HG03342 (cell line): ENCODE data around the gene IPO11.
"Not testable (repeated sequence)": the region's sequence is repeated elsewhere in the genome, so short reads cannot be mapped to it uniquely, and the experiment has no call there.

Source experiments
- ATAC-seq: cut with Tn5 transposase; IDR thresholded peaks from one replicate; pipeline ENCODE4 v1.9.1; 2021; ENCODE audit warnings: mild to moderate bottlenecking, moderate library complexity; ENCODE audit not compliant: unreplicated experiment

Gene IPO11

GRCh38 chr5:62509806-62510205, 97.2 kb downstream of the IPO11 start:
- no peak for ATAC-seq

- ATAC-seq = not testable (repeated sequence)
Observed at GRCh38 chr5:62513085-62513484, 100.5 kb downstream of the IPO11 start.

- no peak for ATAC-seq
Observed at GRCh38 chr5:62514510-62515119, 102.1 kb downstream of the IPO11 start.

- not testable (repeated sequence) for ATAC-seq
Observed at GRCh38 chr5:62520812-62521211, 108.2 kb downstream of the IPO11 start.

- ATAC-seq = peak; percentile 54
Observed at GRCh38 chr5:62521319-62521718, 108.8 kb downstream of the IPO11 start.

GRCh38 chr5:62522811-62523210, 110.2 kb downstream of the IPO11 start:
- ATAC-seq = no peak

GRCh38 chr5:62533597-62533996, 121.0 kb downstream of the IPO11 start:
- ATAC-seq = no peak

GRCh38 chr5:62534461-62535236, 122.1 kb downstream of the IPO11 start:
- ATAC-seq = no peak

- ATAC-seq = no peak
Observed at GRCh38 chr5:62536232-62536631, 123.7 kb downstream of the IPO11 start.

- ATAC-seq = no peak
Observed at GRCh38 chr5:62536783-62537182, 124.2 kb downstream of the IPO11 start.

- no peak for ATAC-seq
Observed at GRCh38 chr5:62538017-62538942, 125.7 kb downstream of the IPO11 start.

- no peak for ATAC-seq
Observed at GRCh38 chr5:62542720-62543119, 130.2 kb downstream of the IPO11 start.

GRCh38 chr5:62547945-62548630, 135.5 kb downstream of the IPO11 start:
- ATAC-seq = no peak

- ATAC-seq = no peak
Observed at GRCh38 chr5:62550103-62550502, 137.5 kb downstream of the IPO11 start.

GRCh38 chr5:62555930-62556329, 143.4 kb downstream of the IPO11 start:
- no peak for ATAC-seq

- no peak for ATAC-seq
Observed at GRCh38 chr5:62558941-62559340, 146.4 kb downstream of the IPO11 start.

- no peak for ATAC-seq
Observed at GRCh38 chr5:62560786-62561185, 148.2 kb downstream of the IPO11 start.

- no peak for ATAC-seq
Observed at GRCh38 chr5:62561896-62562295, 149.3 kb downstream of the IPO11 start.

GRCh38 chr5:62562867-62563266, 150.3 kb downstream of the IPO11 start:
- ATAC-seq = no peak

- no peak for ATAC-seq
Observed at GRCh38 chr5:62564101-62564500, 151.5 kb downstream of the IPO11 start.

- not testable (repeated sequence) for ATAC-seq
Observed at GRCh38 chr5:62565740-62566139, 153.2 kb downstream of the IPO11 start.
